NCI-H226 (cell line): Measurements from ENCODE around the gene MAPK4.

Experiments
- DNase-seq: peaks from one replicate; pipeline ENCODE4 v3.0.0-alpha.2; 2015

Gene MAPK4

GRCh38 chr18:50656396-50656795 lies 96.5 kb downstream of the MAPK4 start:
- DNase-seq = no peak

- DNase-seq = no peak
Observed at GRCh38 chr18:50656841-50657470, 97.1 kb downstream of the MAPK4 start.

GRCh38 chr18:50658601-50659000 lies 98.7 kb downstream of the MAPK4 start:
- no peak for DNase-seq

- DNase-seq = no peak
Observed at GRCh38 chr18:50659091-50660003, 99.5 kb downstream of the MAPK4 start.

GRCh38 chr18:50661013-50661412 lies 101.1 kb downstream of the MAPK4 start:
- no peak for DNase-seq

- no peak for DNase-seq
Observed at GRCh38 chr18:50662177-50662576, 102.3 kb downstream of the MAPK4 start.

- DNase-seq = no peak
Observed at GRCh38 chr18:50662775-50663383, 103.0 kb downstream of the MAPK4 start.

- DNase-seq = no peak
Observed at GRCh38 chr18:50663626-50664441, 103.9 kb downstream of the MAPK4 start.

GRCh38 chr18:50665015-50665414 lies 105.1 kb downstream of the MAPK4 start:
- no peak for DNase-seq

GRCh38 chr18:50665519-50665918 lies 105.6 kb downstream of the MAPK4 start:
- no peak for DNase-seq

GRCh38 chr18:50666536-50666935 lies 106.6 kb downstream of the MAPK4 start:
- DNase-seq = no peak

- DNase-seq = no peak
Observed at GRCh38 chr18:50671376-50671775, 111.5 kb downstream of the MAPK4 start.

GRCh38 chr18:50674307-50674980 lies 114.6 kb downstream of the MAPK4 start:
- no peak for DNase-seq

- DNase-seq = no peak
Observed at GRCh38 chr18:50675043-50675442, 115.2 kb downstream of the MAPK4 start.

GRCh38 chr18:50678651-50679050 lies 118.8 kb downstream of the MAPK4 start:
- no peak for DNase-seq

- no peak for DNase-seq
Observed at GRCh38 chr18:50679056-50679455, 119.2 kb downstream of the MAPK4 start.

GRCh38 chr18:50679656-50680055 lies 119.8 kb downstream of the MAPK4 start:
- no peak for DNase-seq

- no peak for DNase-seq
Observed at GRCh38 chr18:50680966-50681365, 121.1 kb downstream of the MAPK4 start.

GRCh38 chr18:50682852-50683251 lies 123.0 kb downstream of the MAPK4 start:
- DNase-seq = no peak

- no peak for DNase-seq
Observed at GRCh38 chr18:50686409-50686808, 126.5 kb downstream of the MAPK4 start.

- no peak for DNase-seq
Observed at GRCh38 chr18:50687491-50687890, 127.6 kb downstream of the MAPK4 start.

GRCh38 chr18:50689578-50689977 lies 129.7 kb downstream of the MAPK4 start:
- no peak for DNase-seq
